HG02943 (cell line): ENCODE results near the gene ASB11.

Experiments
- ATAC-seq: cut with Tn5 transposase; IDR thresholded peaks from one replicate; pipeline ENCODE4 v1.9.1; 2021; ENCODE audit warnings: mild to moderate bottlenecking, low read depth, moderate library complexity; ENCODE audit not compliant: unreplicated experiment

The ASB11 gene

GRCh38 chrX:15315509-15315908 lies at the start of gene ASB11:
TSS of gene ASB11 (minus strand) at chrX:15315640. CDS start at chrX:15315605, 35 bp downstream.
- no peak for ATAC-seq

GRCh38 chrX:15359701-15360100 lies 44.3 kb upstream of the ASB11 start:
- no peak for ATAC-seq

- ATAC-seq: no peak
Measured at GRCh38 chrX:15358533-15358932, 43.1 kb upstream of the ASB11 start.

- no peak for ATAC-seq
Measured at GRCh38 chrX:15356444-15356843, 41.0 kb upstream of the ASB11 start.

- ATAC-seq: no peak
Measured at GRCh38 chrX:15350329-15350996, 35.0 kb upstream of the ASB11 start.

GRCh38 chrX:15349046-15349445 lies 33.6 kb upstream of the ASB11 start:
- no peak for ATAC-seq

- no peak for ATAC-seq
Measured at GRCh38 chrX:15345976-15346375, 30.5 kb upstream of the ASB11 start.

GRCh38 chrX:15344106-15344505 lies 28.7 kb upstream of the ASB11 start:
- no peak for ATAC-seq

- no peak for ATAC-seq
Measured at GRCh38 chrX:15343075-15343476, 27.6 kb upstream of the ASB11 start.

GRCh38 chrX:15340867-15341266 lies 25.4 kb upstream of the ASB11 start:
- ATAC-seq: no peak

GRCh38 chrX:15336023-15336413 lies 20.6 kb upstream of the ASB11 start:
- no peak for ATAC-seq

- peak; percentile 99 for ATAC-seq
Measured at GRCh38 chrX:15335135-15336022, 19.9 kb upstream of the ASB11 start, which contains the start of gene PIGA. TSS of gene PIGA (minus strand) at chrX:15335523. CDS start at chrX:15331930, 3,593 bp downstream.

- ATAC-seq: no peak
Measured at GRCh38 chrX:15334561-15334960, 19.1 kb upstream of the ASB11 start.

- no peak for ATAC-seq
Measured at GRCh38 chrX:15328821-15329220, 13.4 kb upstream of the ASB11 start.

- ATAC-seq: no peak
Measured at GRCh38 chrX:15328131-15328530, 12.7 kb upstream of the ASB11 start.

- no peak for ATAC-seq
Measured at GRCh38 chrX:15322472-15322871, 7.0 kb upstream of the ASB11 start.

GRCh38 chrX:15322072-15322471 lies 6.6 kb upstream of the ASB11 start:
- no peak for ATAC-seq

GRCh38 chrX:15321447-15321846 lies 6.0 kb upstream of the ASB11 start:
- ATAC-seq: no peak

- no peak for ATAC-seq
Measured at GRCh38 chrX:15320297-15320696, 4.9 kb upstream of the ASB11 start.

GRCh38 chrX:15319075-15319474 lies 3.6 kb upstream of the ASB11 start:
- ATAC-seq: no peak

GRCh38 chrX:15314472-15314871 lies 968 bp downstream of the ASB11 start:
- no peak for ATAC-seq

GRCh38 chrX:15311119-15311518 lies 4.3 kb downstream of the ASB11 start:
- ATAC-seq: no peak
